Type B pancreatic cell (in vitro differentiated cells): ENCODE data around the gene SMIM13. TPM values are rescaled to one million over a fixed set of nuclear protein-coding genes. Genes with fewer than 3 reads are reported as not detected.

Source experiments
- DNase-seq: peaks from one replicate; pipeline ENCODE4 v3.0.0; 2021; ENCODE audit warnings: mixed read lengths; ENCODE audit not compliant: unreplicated experiment; ENCODE audit errors: extremely low spot score
- H3K27ac Mint-ChIP-seq: 2 replicates; pipeline ENCODE4 v1.8.0; 2021; ENCODE audit warnings: mild to moderate bottlenecking, mixed read lengths
- H3K27me3 Mint-ChIP-seq: 2 replicates; pipeline ENCODE4 v1.8.0; 2021; ENCODE audit warnings: mixed read lengths
- H3K36me3 Mint-ChIP-seq: 2 replicates; pipeline ENCODE4 v1.8.0; 2021; ENCODE audit warnings: mixed read lengths
- H3K4me1 Mint-ChIP-seq: one replicate; pipeline ENCODE4 v1.8.0; 2021; ENCODE audit warnings: mixed read lengths; ENCODE audit not compliant: unreplicated experiment
- H3K4me3 Mint-ChIP-seq: 2 replicates; pipeline ENCODE4 v1.8.0; 2021; ENCODE audit warnings: mild to moderate bottlenecking, mixed read lengths
- H3K9me3 Mint-ChIP-seq: 2 replicates; pipeline ENCODE4 v1.8.0; 2021; ENCODE audit warnings: mixed read lengths
- long read RNA-seq: library from polyadenylated mRNA; unstranded; transcript quantifications from one replicate; pipeline ENCODE4 v2.0.0, GENCODE V29; 2020
- total RNA-seq: library from RNA; stranded (reverse); gene quantifications from 2 replicates; pipeline ENCODE4 v1.2.1, GENCODE V29; 2021; ENCODE audit warnings: low replicate concordance
- TF ChIP-seq, protein P1 (sequence below): fragments of 200-600 bp; sonication (generic); conservative IDR thresholded peaks from 2 replicates; pipeline ENCODE4 v1.5.0; 2021; ENCODE audit warnings: antibody characterized with exemption, mild to moderate bottlenecking

Gene SMIM13
- total RNA-seq: 13.9 and 15.1 TPM in 2 replicates
- long read RNA-seq, full-length matches to known transcripts: 1 of 3 reads
- long read RNA-seq, partial matches to known transcripts: 0 of 3 reads
- long read RNA-seq, other reads (novel, unspliced or antisense): 2 of 3 reads

DNA sequence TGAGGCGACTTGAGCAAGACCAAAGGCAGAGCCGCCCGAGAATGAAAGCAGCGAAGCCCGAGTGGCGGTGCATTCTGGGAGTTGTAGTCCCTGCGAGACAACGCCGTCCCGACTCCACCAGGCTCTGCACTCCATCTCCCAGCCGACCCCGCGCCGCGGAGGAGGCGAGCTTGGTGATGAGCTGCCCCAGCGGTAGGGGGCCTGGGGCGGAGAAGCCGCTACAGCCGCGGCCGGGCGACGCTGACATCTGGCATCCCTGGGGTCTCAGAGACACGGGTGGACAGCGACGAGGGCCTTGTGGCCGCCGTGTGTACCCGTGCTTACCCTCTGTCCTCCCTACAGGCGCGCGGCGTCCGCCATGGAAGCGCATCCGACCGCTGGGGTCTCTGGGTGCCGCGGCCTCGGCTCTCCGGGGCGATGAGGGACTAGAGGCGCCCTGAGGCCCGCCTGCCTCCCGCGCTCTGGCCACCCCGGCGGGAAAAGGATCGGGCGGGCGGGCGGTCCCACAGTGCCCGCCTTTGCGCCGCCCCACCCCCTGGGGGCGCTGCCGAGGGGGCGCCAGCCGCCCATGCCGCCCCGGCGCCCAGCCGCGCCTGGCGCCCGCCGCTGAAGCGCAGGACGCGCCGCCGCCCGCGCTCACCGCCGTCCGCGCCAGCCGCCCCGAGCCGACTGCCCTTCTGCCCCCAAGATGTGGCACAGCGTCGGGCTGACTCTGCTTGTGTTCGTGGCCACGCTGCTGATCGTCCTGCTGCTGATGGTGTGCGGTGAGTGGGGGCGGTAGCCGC, at the start of gene SMIM13:
Gene SMIM13 (plus strand): TSS at position 209 of the 785 bp plus-strand sequence. CDS start 480 bp downstream, at position 689.
- DNase-seq: peak; percentile 97
- peaks cover 17% of the 10 kb centered on the region for H3K4me1 Mint-ChIP-seq
- no peaks in the 10 kb centered on the region for H3K27me3 Mint-ChIP-seq
- H3K9me3 Mint-ChIP-seq: peaks cover 4% of the 10 kb centered on the region
- H3K27ac Mint-ChIP-seq: peak within 1 kb of the TSS; percentile 94
- H3K4me3 Mint-ChIP-seq: peak within 1 kb of the TSS; percentile 93
- H3K36me3 Mint-ChIP-seq: peaks cover 12% of the 10 kb centered on the region
- TF ChIP-seq, protein P1, sequence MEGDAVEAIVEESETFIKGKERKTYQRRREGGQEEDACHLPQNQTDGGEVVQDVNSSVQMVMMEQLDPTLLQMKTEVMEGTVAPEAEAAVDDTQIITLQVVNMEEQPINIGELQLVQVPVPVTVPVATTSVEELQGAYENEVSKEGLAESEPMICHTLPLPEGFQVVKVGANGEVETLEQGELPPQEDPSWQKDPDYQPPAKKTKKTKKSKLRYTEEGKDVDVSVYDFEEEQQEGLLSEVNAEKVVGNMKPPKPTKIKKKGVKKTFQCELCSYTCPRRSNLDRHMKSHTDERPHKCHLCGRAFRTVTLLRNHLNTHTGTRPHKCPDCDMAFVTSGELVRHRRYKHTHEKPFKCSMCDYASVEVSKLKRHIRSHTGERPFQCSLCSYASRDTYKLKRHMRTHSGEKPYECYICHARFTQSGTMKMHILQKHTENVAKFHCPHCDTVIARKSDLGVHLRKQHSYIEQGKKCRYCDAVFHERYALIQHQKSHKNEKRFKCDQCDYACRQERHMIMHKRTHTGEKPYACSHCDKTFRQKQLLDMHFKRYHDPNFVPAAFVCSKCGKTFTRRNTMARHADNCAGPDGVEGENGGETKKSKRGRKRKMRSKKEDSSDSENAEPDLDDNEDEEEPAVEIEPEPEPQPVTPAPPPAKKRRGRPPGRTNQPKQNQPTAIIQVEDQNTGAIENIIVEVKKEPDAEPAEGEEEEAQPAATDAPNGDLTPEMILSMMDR: peak; percentile 71

DNA sequence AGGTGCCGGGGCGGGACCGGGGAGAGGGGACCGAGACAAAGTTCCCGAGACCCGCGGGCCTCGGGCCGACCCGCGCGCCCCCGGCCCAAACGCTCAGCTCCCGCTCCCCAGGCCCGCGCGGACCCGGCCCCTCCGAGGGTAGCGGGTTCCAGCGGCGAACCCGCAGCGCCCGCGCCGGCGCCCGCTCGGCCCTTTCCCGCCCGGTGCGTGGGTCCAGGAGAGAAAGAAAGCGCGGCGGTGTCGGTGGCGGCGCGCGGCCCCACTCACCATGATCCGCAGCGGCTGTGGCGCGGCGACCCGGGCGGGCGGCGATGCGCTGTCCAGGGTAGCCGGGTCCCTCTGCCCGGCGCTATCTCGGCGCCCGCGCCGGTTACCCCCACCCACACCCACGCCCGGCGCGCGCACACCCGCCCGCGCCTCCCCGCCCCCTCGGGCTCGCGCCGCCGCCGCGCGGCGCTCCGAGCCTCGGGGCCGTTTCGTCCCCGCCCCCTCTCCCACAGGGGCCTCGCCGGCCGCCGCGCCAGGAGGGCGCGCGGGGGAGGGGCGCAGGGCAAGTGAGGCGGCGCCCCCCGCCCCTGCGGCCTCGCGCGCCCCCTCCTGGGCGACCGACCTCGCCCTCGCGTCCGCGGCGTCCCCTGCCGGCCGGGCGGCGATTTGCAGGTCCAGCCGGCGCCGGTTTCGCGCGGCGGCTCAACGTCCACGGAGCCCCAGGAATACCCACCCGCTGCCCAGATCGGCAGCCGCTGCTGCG, 49.5 kb upstream of the SMIM13 start, which contains the start of gene ELOVL2:
Gene ELOVL2 (minus strand): TSS at position 345 of the 751 bp plus-strand sequence. CDS start 75 bp downstream, at position 270.
- peak; percentile 81 for DNase-seq
- Mint-ChIP-seq H3K9me3 (no peaks in the 10 kb centered on the region), H3K4me1 (no peaks in the 10 kb centered on the region), H3K27me3 (peaks cover 70% of the 10 kb centered on the region), H3K4me3 (peak within 1 kb of the TSS; percentile 91), H3K27ac (peak within 1 kb of the TSS; percentile 24), H3K36me3 (no peaks in the 10 kb centered on the region)
- TF ChIP-seq, protein P1: peak; percentile 86

DNA sequence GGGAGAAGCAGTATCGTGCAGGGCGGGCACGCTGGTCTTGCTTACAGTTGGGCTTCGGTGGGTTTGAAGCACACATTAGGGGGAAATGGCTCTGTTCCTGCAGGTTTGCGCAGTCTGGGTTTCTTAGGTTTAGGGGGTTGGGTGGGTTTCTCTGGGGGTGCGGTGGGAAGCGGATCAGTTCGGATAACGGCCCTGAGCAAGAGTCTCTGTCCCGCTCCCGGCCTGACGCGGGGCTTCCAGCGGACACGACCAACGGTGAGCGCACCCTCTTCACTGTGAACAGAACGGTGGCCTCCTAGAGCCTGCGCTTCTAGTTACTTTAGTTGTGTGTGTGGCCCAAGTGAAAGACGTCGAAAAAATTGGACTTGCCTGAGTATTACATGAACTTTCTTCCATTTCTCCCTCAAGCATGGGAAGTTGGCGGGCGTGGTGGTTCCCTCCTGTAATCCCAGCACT, 48.9 kb upstream of the SMIM13 start:
- DNase-seq: no peak
- Mint-ChIP-seq H3K4me3 (peak overlapping the region; percentile 91), H3K9me3 (no peaks in the 10 kb centered on the region), H3K4me1 (no peaks in the 10 kb centered on the region), H3K36me3 (no peaks in the 10 kb centered on the region), H3K27ac (no peak overlapping the region), H3K27me3 (peaks cover 69% of the 10 kb centered on the region)
- TF ChIP-seq, protein P1: no peak

DNA sequence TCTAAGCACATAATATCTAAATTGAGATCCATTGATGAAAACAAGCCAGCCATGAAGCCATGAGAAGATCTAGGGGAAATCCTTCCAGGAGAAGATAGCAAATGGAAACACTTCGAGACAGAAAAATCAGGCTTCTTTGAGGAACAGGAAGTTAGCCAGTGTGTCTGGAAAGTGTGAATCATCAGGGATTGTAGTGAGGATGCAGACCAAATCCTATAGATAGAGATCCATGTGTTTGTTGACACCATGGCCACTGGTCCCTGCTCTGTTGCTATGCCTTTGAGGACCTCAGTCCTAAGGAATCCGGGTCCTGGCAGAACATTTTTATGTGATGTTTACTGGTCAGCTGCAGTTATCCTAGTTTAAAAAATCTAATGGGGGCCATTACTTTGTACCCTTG, 42.9 kb upstream of the SMIM13 start:
- no peaks in the 10 kb centered on the region for H3K9me3 Mint-ChIP-seq
- no peaks in the 10 kb centered on the region for H3K36me3 Mint-ChIP-seq
- TF ChIP-seq, protein P1: no peak
- peaks cover 25% of the 10 kb centered on the region for H3K27me3 Mint-ChIP-seq
- H3K4me3 Mint-ChIP-seq: no peak overlapping the region
- DNase-seq: no peak
- H3K4me1 Mint-ChIP-seq: peaks cover 3% of the 10 kb centered on the region
- no peak overlapping the region for H3K27ac Mint-ChIP-seq

DNA sequence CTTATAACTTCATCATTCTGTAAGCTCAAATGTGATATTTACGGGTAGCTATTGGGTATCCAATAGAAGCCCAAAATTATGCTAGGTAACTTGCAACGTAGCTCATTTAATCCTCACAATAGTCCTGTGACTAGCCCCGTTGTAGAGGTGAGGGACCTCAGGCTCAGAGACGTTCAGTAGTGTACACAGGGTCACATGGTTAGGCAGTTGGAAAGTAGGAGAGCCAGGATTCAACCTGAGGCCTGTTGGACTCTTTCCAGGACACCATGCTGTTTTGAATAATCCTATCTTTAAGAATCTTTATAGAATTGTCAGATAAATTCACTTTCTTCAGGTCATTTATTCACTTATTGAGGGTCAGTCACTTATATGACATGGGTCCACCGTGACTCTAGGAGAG, 40.3 kb upstream of the SMIM13 start:
- Mint-ChIP-seq H3K4me3 (no peak overlapping the region), H3K27ac (no peak overlapping the region), H3K36me3 (no peaks in the 10 kb centered on the region), H3K4me1 (peaks cover 3% of the 10 kb centered on the region), H3K27me3 (peaks cover 8% of the 10 kb centered on the region), H3K9me3 (no peaks in the 10 kb centered on the region)
- DNase-seq: no peak
- TF ChIP-seq, protein P1: no peak
